H9 (cell line): ENCODE data around the gene MARS1. TPM values are rescaled to one million over a fixed set of nuclear protein-coding genes. Genes with fewer than 3 reads are reported as not detected.

Source experiments
- DNase-seq: peaks from one replicate; pipeline ENCODE4 v3.0.0-alpha.2; 2017
- H2AFZ ChIP-seq: one replicate; pipeline ENCODE4 v1.6.1; 2013; ENCODE audit warnings: mild to moderate bottlenecking, low read length, control low read depth, moderate library complexity
- H2AK5ac ChIP-seq: 2 replicates; pipeline ENCODE4 v1.6.1; 2013; ENCODE audit warnings: low read length, control low read depth, mixed read lengths; ENCODE audit not compliant: insufficient read length
- H2BK120ac ChIP-seq: one replicate; pipeline ENCODE4 v1.6.1; 2013; ENCODE audit warnings: low read depth, mild to moderate bottlenecking, low read length, control low read depth, inconsistent platforms; ENCODE audit not compliant: poor library complexity, severe bottlenecking
- H2BK12ac ChIP-seq: 2 replicates; pipeline ENCODE4 v1.6.1; 2013; ENCODE audit warnings: low read length, control low read depth, mixed read lengths, low read depth; ENCODE audit not compliant: insufficient read length
- H2BK15ac ChIP-seq: 2 replicates; pipeline ENCODE4 v1.6.1; 2013; ENCODE audit warnings: low read depth, low read length, control low read depth
- H2BK20ac ChIP-seq: one replicate; pipeline ENCODE4 v1.6.1; 2013; ENCODE audit warnings: low read depth, mild to moderate bottlenecking, low read length, control low read depth, inconsistent platforms; ENCODE audit not compliant: poor library complexity, severe bottlenecking
- H2BK5ac ChIP-seq: 2 replicates; pipeline ENCODE4 v1.6.1; 2013; ENCODE audit warnings: low read length, control low read depth, mixed read lengths; ENCODE audit not compliant: insufficient read length
- H3K14ac ChIP-seq: 2 replicates; pipeline ENCODE4 v1.6.1; 2013; ENCODE audit warnings: low read length, control low read depth; ENCODE audit not compliant: insufficient read depth
- H3K18ac ChIP-seq: 2 replicates; pipeline ENCODE4 v1.6.1; 2013; ENCODE audit warnings: low read depth, mild to moderate bottlenecking, mixed read lengths, low read length, control low read depth; ENCODE audit not compliant: insufficient read length
- H3K23ac ChIP-seq: 2 replicates; pipeline ENCODE4 v1.6.1; 2013; ENCODE audit warnings: low read length, control low read depth, mixed read lengths, low read depth; ENCODE audit not compliant: insufficient read length
- H3K23me2 ChIP-seq: 2 replicates; pipeline ENCODE4 v1.6.1; 2013; ENCODE audit warnings: low read depth, mild to moderate bottlenecking, mixed read lengths, low read length, control low read depth; ENCODE audit not compliant: insufficient read length, poor library complexity, severe bottlenecking
- H3K27ac ChIP-seq: 2 replicates; pipeline ENCODE4 v1.5.1; 2013; ENCODE audit warnings: low read length, control low read depth, mixed read lengths, low read depth; ENCODE audit not compliant: insufficient read length
- H3K27me3 ChIP-seq: 2 replicates; pipeline ENCODE4 v1.6.1; 2013; ENCODE audit warnings: low read length, control low read depth, inconsistent platforms; ENCODE audit not compliant: insufficient read depth
- H3K4ac ChIP-seq: 2 replicates; pipeline ENCODE4 v1.6.1; 2013; ENCODE audit warnings: low read depth, mild to moderate bottlenecking, control low read depth, inconsistent platforms, low read length, moderate library complexity
- H3K4me1 ChIP-seq: 2 replicates; pipeline ENCODE4 v1.6.1; 2013; ENCODE audit warnings: low read length, control low read depth, inconsistent platforms; ENCODE audit not compliant: insufficient read depth
- H3K4me2 ChIP-seq: 2 replicates; pipeline ENCODE4 v1.6.1; 2013; ENCODE audit warnings: low read length, control low read depth, mixed read lengths; ENCODE audit not compliant: insufficient read length, insufficient read depth
- H3K56ac ChIP-seq: 2 replicates; pipeline ENCODE4 v1.6.1; 2013; ENCODE audit warnings: low read depth, mild to moderate bottlenecking, mixed read lengths, low read length, control low read depth; ENCODE audit not compliant: insufficient read length
- H3K79me1 ChIP-seq: 2 replicates; pipeline ENCODE4 v1.6.1; 2013; ENCODE audit warnings: low read depth, mild to moderate bottlenecking, moderate library complexity, low read length, control low read depth, inconsistent platforms; ENCODE audit not compliant: insufficient read depth, poor library complexity, severe bottlenecking
- H3K79me2 ChIP-seq: 2 replicates; pipeline ENCODE4 v1.6.1; 2013; ENCODE audit warnings: low read length, control low read depth, inconsistent platforms; ENCODE audit not compliant: insufficient read depth
- H3K9ac ChIP-seq: 2 replicates; pipeline ENCODE4 v1.6.1; 2013; ENCODE audit warnings: low read length, control low read depth, mixed read lengths; ENCODE audit not compliant: insufficient read length; ENCODE audit errors: extremely low read depth
- H3K9me3 ChIP-seq: one replicate; pipeline ENCODE4 v1.6.1; 2013; ENCODE audit warnings: low read depth, low read length, inconsistent platforms; ENCODE audit not compliant: control insufficient read depth
- H3T11ph ChIP-seq: one replicate; pipeline ENCODE4 v1.6.1; 2013; ENCODE audit warnings: mild to moderate bottlenecking, low read length, control low read depth, inconsistent platforms
- H4K20me1 ChIP-seq: one replicate; pipeline ENCODE4 v1.6.1; 2013; ENCODE audit not compliant: control insufficient read depth, insufficient read length, insufficient read depth
- H4K5ac ChIP-seq: 2 replicates; pipeline ENCODE4 v1.6.1; 2013; ENCODE audit warnings: low read depth, mild to moderate bottlenecking, mixed read lengths, low read length, control low read depth; ENCODE audit not compliant: insufficient read length
- H4K8ac ChIP-seq: replicated peaks from 2 replicates; pipeline ENCODE4 v1.6.1; 2013; ENCODE audit warnings: low read length, control low read depth, mixed read lengths, low read depth; ENCODE audit not compliant: insufficient read length
- H4K91ac ChIP-seq: 2 replicates; pipeline ENCODE4 v1.6.1; 2013; ENCODE audit warnings: low read depth, mild to moderate bottlenecking, moderate library complexity, mixed read lengths, low read length, control low read depth; ENCODE audit not compliant: insufficient read length
- H3K27ac Mint-ChIP-seq, 3 experiments: 2 replicates in 2 of 3; 3 replicates in 1 of 3; pipeline ENCODE4 v1.8.0; 2020 to 2021; ENCODE audit warnings: mixed read lengths in 3 of 3, mild to moderate bottlenecking in 1 of 3, moderate library complexity in 1 of 3
- H3K27me3 Mint-ChIP-seq: 2 replicates; pipeline ENCODE4 v1.8.0; 2021; ENCODE audit warnings: low read depth, mild to moderate bottlenecking, moderate library complexity, mixed read lengths
- H3K36me3 Mint-ChIP-seq, 3 experiments: 2 replicates in 2 of 3; 3 replicates in 1 of 3; pipeline ENCODE4 v1.8.0; 2020 to 2021; ENCODE audit warnings: low read depth in 3 of 3, mixed read lengths in 3 of 3; ENCODE audit not compliant: insufficient read depth in 1 of 3
- H3K4me1 Mint-ChIP-seq, 2 experiments: 2 replicates each; pipeline ENCODE4 v1.8.0; 2020; ENCODE audit warnings: mixed read lengths in 2 of 2
- H3K4me3 Mint-ChIP-seq, 2 experiments: 2 replicates in 1 of 2; 3 replicates in 1 of 2; pipeline ENCODE4 v1.8.0; 2020 to 2021; ENCODE audit warnings: mild to moderate bottlenecking in 2 of 2, mixed read lengths in 2 of 2, moderate library complexity in 1 of 2
- H3K9me3 Mint-ChIP-seq, 2 experiments: 2 replicates in 1 of 2; 3 replicates in 1 of 2; pipeline ENCODE4 v1.8.0; 2020; ENCODE audit warnings: mild to moderate bottlenecking in 2 of 2, mixed read lengths in 2 of 2, moderate library complexity in 1 of 2
- WGBS: extraction: QIAGEN DNeasy Blood & Tissue Kit; methylation state at CpG from one replicate; pipeline ENCODE4 v1.1.7; 2013; ENCODE audit warnings: missing lambda C conversion rate, low lambda C conversion rate, mixed read lengths; ENCODE audit not compliant: insufficient read length; ENCODE audit errors: extremely low coverage; 5-methylcytosine and 5-hydroxymethylcytosine counted together
- microRNA-seq: library from miRNA; unstranded; fragments of <30 nt; microRNA quantifications from one replicate; pipeline ENCODE4, GENCODE V29; 2020; ENCODE audit warnings: borderline microRNAs expressed
- total RNA-seq: library from RNA; stranded (reverse); gene quantifications from 2 replicates; pipeline ENCODE4 v1.2.1, GENCODE V29; 2021
- TF ChIP-seq, protein P1 (sequence below): fragments of 200-600 bp; sonication (generic); conservative IDR thresholded peaks from 3 replicates; pipeline ENCODE4 v1.8.0; 2021; ENCODE audit warnings: antibody characterized with exemption, mild to moderate bottlenecking

MARS1 gene
- total RNA-seq, 1 experiment from 2014 or later: 368 TPM

DNA sequence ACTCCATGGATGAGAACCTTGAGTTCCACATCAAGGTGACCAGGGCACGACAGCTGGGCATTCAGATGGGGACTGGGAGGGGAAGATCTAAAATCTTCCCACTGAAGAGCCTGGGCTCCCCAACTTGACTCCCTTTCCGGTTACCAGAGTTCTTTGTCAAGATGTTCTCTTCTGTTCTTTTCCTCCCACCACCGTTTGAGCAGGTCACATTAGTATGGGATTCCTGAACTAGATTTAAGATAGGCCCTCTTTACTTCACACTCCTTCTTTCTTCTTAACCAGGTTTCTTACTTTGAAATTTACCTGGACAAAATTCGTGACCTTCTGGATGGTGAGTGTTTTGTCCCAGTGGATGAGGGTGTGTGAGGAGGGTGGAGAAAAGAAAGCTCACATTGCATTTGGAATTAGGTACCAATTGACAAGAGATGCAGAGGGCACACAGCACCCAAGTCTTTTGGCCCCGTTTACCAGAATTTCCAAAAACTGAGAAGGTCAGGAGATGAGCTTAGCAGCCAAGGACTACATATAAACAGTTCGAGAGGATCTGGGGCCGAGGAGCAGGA is 76.4 kb downstream of the MARS1 start:
- no peaks in the 10 kb centered on the region for H3K4me1 ChIP-seq
- no peak overlapping the region for H3K27ac ChIP-seq
- Mint-ChIP-seq H3K4me1 (no peaks in the 10 kb centered on the region), H3K9me3 (no peaks in the 10 kb centered on the region), H3K4me3 (no peak overlapping the region), H3K27ac (no peak overlapping the region), H3K27me3 (no peaks in the 10 kb centered on the region), H3K36me3 (peaks cover 19 to 37% (median 36%) of the 10 kb centered on the region in 3 experiments; a peak in 6 of 7 replicates)
- no peak overlapping the region for H3K23ac ChIP-seq
- no peaks in the 10 kb centered on the region for H3K79me2 ChIP-seq
- H4K91ac ChIP-seq: no peak overlapping the region
- no peak overlapping the region for H4K5ac ChIP-seq
- H2BK120ac ChIP-seq: no peak overlapping the region
- H3K79me1 ChIP-seq: no peaks in the 10 kb centered on the region
- no peak overlapping the region for H2BK20ac ChIP-seq
- H3K4me2 ChIP-seq: no peak overlapping the region
- no peaks in the 10 kb centered on the region for H3K27me3 ChIP-seq
- no peak overlapping the region for H2BK5ac ChIP-seq
- no peak overlapping the region for H3K4ac ChIP-seq
- no peaks in the 10 kb centered on the region for H4K20me1 ChIP-seq
- no peak overlapping the region for H2AFZ ChIP-seq
- H4K8ac ChIP-seq: no peak overlapping the region
- no peak overlapping the region for H3T11ph ChIP-seq
- no peak overlapping the region for H3K14ac ChIP-seq
- no peak for DNase-seq
- TF ChIP-seq, protein P1, sequence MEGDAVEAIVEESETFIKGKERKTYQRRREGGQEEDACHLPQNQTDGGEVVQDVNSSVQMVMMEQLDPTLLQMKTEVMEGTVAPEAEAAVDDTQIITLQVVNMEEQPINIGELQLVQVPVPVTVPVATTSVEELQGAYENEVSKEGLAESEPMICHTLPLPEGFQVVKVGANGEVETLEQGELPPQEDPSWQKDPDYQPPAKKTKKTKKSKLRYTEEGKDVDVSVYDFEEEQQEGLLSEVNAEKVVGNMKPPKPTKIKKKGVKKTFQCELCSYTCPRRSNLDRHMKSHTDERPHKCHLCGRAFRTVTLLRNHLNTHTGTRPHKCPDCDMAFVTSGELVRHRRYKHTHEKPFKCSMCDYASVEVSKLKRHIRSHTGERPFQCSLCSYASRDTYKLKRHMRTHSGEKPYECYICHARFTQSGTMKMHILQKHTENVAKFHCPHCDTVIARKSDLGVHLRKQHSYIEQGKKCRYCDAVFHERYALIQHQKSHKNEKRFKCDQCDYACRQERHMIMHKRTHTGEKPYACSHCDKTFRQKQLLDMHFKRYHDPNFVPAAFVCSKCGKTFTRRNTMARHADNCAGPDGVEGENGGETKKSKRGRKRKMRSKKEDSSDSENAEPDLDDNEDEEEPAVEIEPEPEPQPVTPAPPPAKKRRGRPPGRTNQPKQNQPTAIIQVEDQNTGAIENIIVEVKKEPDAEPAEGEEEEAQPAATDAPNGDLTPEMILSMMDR: no peak
- H2BK15ac ChIP-seq: no peak overlapping the region
- peaks cover 3% of the 10 kb centered on the region for H3K23me2 ChIP-seq
- no peak overlapping the region for H3K9ac ChIP-seq
- H2AK5ac ChIP-seq: no peak overlapping the region
- no peak overlapping the region for H3K18ac ChIP-seq
- H3K56ac ChIP-seq: no peak overlapping the region
- WGBS: no CpG with 5 or more reads among the region's 7 CpGs
- no peak overlapping the region for H2BK12ac ChIP-seq
- no peaks in the 10 kb centered on the region for H3K9me3 ChIP-seq

Small RNA genes lying within 50 kb of the gene (microRNA-seq; reads per million reads assigned to microRNA genes)
- gene MIR616: not detected
- gene MIR6758: not detected

Other genes with a start within 250 kb of the MARS1 start
- 2.0 and 2.8 TPM in 2 replicates for gene STAC3, start 236.9 kb upstream of the MARS1 start, total RNA-seq
- gene R3HDM2, start 57.0 kb upstream of the MARS1 start, total RNA-seq: 43.9 and 45.4 TPM in 2 replicates
- gene INHBC, start 53.3 kb upstream of the MARS1 start, total RNA-seq: not detected in 2 replicates
- gene INHBE, start 32.8 kb upstream of the MARS1 start, total RNA-seq: 9.6 and 10.1 TPM in 2 replicates
- 25.8 and 28.4 TPM in 2 replicates for gene GLI1, start 28.3 kb upstream of the MARS1 start, total RNA-seq
- gene ARHGAP9, start 8.2 kb upstream of the MARS1 start, total RNA-seq: 3.7 and 4.4 TPM in 2 replicates
- 12.8 and 14.1 TPM in 2 replicates for gene DDIT3, start 32.4 kb downstream of the MARS1 start, total RNA-seq
- 66.0 and 66.8 TPM in 2 replicates for gene MBD6, start 34.8 kb downstream of the MARS1 start, total RNA-seq
- gene DCTN2, start 59.1 kb downstream of the MARS1 start, total RNA-seq: 96.6 and 97.7 TPM in 2 replicates
- gene KIF5A, start 62.0 kb downstream of the MARS1 start, total RNA-seq: 17.7 and 18.5 TPM in 2 replicates
- gene PIP4K2C, start 103.1 kb downstream of the MARS1 start, total RNA-seq: 37.1 and 40.7 TPM in 2 replicates
- gene DTX3, start 116.8 kb downstream of the MARS1 start, total RNA-seq: 65.2 and 67.5 TPM in 2 replicates
- gene ARHGEF25, start 123.4 kb downstream of the MARS1 start, total RNA-seq: 22.6 and 24.4 TPM in 2 replicates
- gene B4GALNT1, start 145.1 kb downstream of the MARS1 start, total RNA-seq: 2.3 and 2.6 TPM in 2 replicates
- gene OS9, start 206.1 kb downstream of the MARS1 start, total RNA-seq: 111 and 112 TPM in 2 replicates